Neuronal stem cell (in vitro differentiated cells): ENCODE results near the gene ANKAR. TPM values are rescaled to one million over a fixed set of nuclear protein-coding genes. Genes with fewer than 3 reads are reported as not detected.

ENCODE experiments used
- DNase-seq: peaks from one replicate; pipeline ENCODE4 v3.0.0-alpha.2; 2013; ENCODE audit warnings: low spot score
- H2AFZ ChIP-seq: one replicate; pipeline ENCODE4 v1.6.1; 2013; ENCODE audit warnings: mild to moderate bottlenecking, low read length, inconsistent platforms
- H2AK5ac ChIP-seq: 2 replicates; pipeline ENCODE4 v1.6.1; 2013; ENCODE audit warnings: low read depth, mild to moderate bottlenecking, inconsistent platforms, low read length, moderate library complexity, mixed read lengths
- H2BK120ac ChIP-seq: 2 replicates; pipeline ENCODE4 v1.6.1; 2013; ENCODE audit warnings: low read depth, mild to moderate bottlenecking, inconsistent platforms, low read length, moderate library complexity, mixed read lengths
- H2BK12ac ChIP-seq: one replicate; pipeline ENCODE4 v1.6.1; 2013; ENCODE audit warnings: low read length, inconsistent platforms
- H2BK15ac ChIP-seq: 2 replicates; pipeline ENCODE4 v1.6.1; 2013; ENCODE audit warnings: mild to moderate bottlenecking, low read length, inconsistent platforms, mixed read lengths
- H2BK5ac ChIP-seq: one replicate; pipeline ENCODE4 v1.6.1; 2013; ENCODE audit warnings: inconsistent platforms, mild to moderate bottlenecking, low read length, moderate library complexity
- H3K14ac ChIP-seq: one replicate; pipeline ENCODE4 v1.6.1; 2013; ENCODE audit warnings: low read length, inconsistent platforms
- H3K18ac ChIP-seq: 2 replicates; pipeline ENCODE4 v1.6.1; 2013; ENCODE audit warnings: low read length, inconsistent platforms
- H3K23ac ChIP-seq: 2 replicates; pipeline ENCODE4 v1.6.1; 2013; ENCODE audit warnings: low read depth, mild to moderate bottlenecking, mixed read lengths, low read length, inconsistent platforms; ENCODE audit not compliant: poor library complexity
- H3K27ac ChIP-seq: replicated peaks from 3 replicates; pipeline ENCODE4 v1.5.1; 2013; ENCODE audit warnings: low read length, inconsistent platforms
- H3K27me3 ChIP-seq, 3 experiments: 2 replicates each; pipeline ENCODE4 v1.6.1; 2013; ENCODE audit warnings: low read length in 3 of 3, mild to moderate bottlenecking in 2 of 3, inconsistent platforms in 1 of 3, low read depth in 1 of 3, mixed read lengths in 1 of 3, moderate library complexity in 1 of 3; ENCODE audit not compliant: control insufficient read depth in 3 of 3, insufficient read depth in 3 of 3
- H3K36me3 ChIP-seq, 2 donors: replicated peaks in 1 of 2; 2 replicates each; pipeline ENCODE4 v1.6.1; 2013; ENCODE audit warnings: low read length in 2 of 2; ENCODE audit not compliant: control insufficient read depth in 2 of 2, insufficient read depth in 2 of 2
- H3K4ac ChIP-seq: 2 replicates; pipeline ENCODE4 v1.6.1; 2013; ENCODE audit warnings: inconsistent platforms, mild to moderate bottlenecking, low read length, moderate library complexity
- H3K4me1 ChIP-seq, 2 donors: 1 replicate in 1 of 2; 2 replicates in 1 of 2; pipeline ENCODE4 v1.6.1; 2013; ENCODE audit warnings: low read length in 2 of 2, low read depth in 1 of 2; ENCODE audit not compliant: control insufficient read depth in 2 of 2, insufficient read depth in 1 of 2
- H3K4me2 ChIP-seq: one replicate; pipeline ENCODE4 v1.6.1; 2013; ENCODE audit warnings: mild to moderate bottlenecking, low read length, inconsistent platforms; ENCODE audit not compliant: insufficient read depth, poor library complexity, severe bottlenecking
- H3K4me3 ChIP-seq, 2 donors: 2 replicates each; pipeline ENCODE4 v1.5.1; 2013; ENCODE audit warnings: low read length in 2 of 2, mild to moderate bottlenecking in 2 of 2, inconsistent platforms in 1 of 2, moderate library complexity in 1 of 2
- H3K79me1 ChIP-seq: one replicate; pipeline ENCODE4 v1.6.1; 2013; ENCODE audit warnings: low read depth, mild to moderate bottlenecking, inconsistent platforms, low read length, moderate library complexity
- H3K9ac ChIP-seq: one replicate; pipeline ENCODE4 v1.6.1; 2013; ENCODE audit warnings: mild to moderate bottlenecking, low read depth, low read length, inconsistent platforms; ENCODE audit not compliant: poor library complexity
- H3K9me3 ChIP-seq, 2 donors: replicated peaks in 1 of 2; 2 replicates each; pipeline versions ENCODE3 to v1.6.1; 2013; ENCODE audit warnings: low read length in 2 of 2, mild to moderate bottlenecking in 2 of 2, inconsistent platforms in 1 of 2, low read depth in 1 of 2, mixed read lengths in 1 of 2, moderate library complexity in 1 of 2; ENCODE audit not compliant: control insufficient read depth in 2 of 2, insufficient read depth in 1 of 2
- H4K8ac ChIP-seq: one replicate; pipeline ENCODE4 v1.6.1; 2013; ENCODE audit warnings: low read depth, mild to moderate bottlenecking, inconsistent platforms, low read length, moderate library complexity
- H4K91ac ChIP-seq: one replicate; pipeline ENCODE4 v1.6.1; 2013; ENCODE audit warnings: low read length, low read depth, mild to moderate bottlenecking, inconsistent platforms; ENCODE audit not compliant: poor library complexity
- WGBS, 2 donors: extraction: QIAGEN DNeasy Blood & Tissue Kit; methylation state at CpG; one replicate each; pipeline ENCODE4 v1.1.7; 2013; ENCODE audit warnings: missing lambda C conversion rate in 2 of 2, mixed read lengths in 1 of 2; ENCODE audit not compliant: insufficient read length in 2 of 2, insufficient replicate concordance in 1 of 2; ENCODE audit errors: extremely low coverage in 2 of 2; 5-methylcytosine and 5-hydroxymethylcytosine counted together
- polyA plus RNA-seq, 2 experiments: library from polyadenylated mRNA; stranded (reverse); fragments of 200-250 nt; gene quantifications; one replicate each; pipeline ENCODE4 v1.2.3, GENCODE V29; 2013

ANKAR gene, protein sequence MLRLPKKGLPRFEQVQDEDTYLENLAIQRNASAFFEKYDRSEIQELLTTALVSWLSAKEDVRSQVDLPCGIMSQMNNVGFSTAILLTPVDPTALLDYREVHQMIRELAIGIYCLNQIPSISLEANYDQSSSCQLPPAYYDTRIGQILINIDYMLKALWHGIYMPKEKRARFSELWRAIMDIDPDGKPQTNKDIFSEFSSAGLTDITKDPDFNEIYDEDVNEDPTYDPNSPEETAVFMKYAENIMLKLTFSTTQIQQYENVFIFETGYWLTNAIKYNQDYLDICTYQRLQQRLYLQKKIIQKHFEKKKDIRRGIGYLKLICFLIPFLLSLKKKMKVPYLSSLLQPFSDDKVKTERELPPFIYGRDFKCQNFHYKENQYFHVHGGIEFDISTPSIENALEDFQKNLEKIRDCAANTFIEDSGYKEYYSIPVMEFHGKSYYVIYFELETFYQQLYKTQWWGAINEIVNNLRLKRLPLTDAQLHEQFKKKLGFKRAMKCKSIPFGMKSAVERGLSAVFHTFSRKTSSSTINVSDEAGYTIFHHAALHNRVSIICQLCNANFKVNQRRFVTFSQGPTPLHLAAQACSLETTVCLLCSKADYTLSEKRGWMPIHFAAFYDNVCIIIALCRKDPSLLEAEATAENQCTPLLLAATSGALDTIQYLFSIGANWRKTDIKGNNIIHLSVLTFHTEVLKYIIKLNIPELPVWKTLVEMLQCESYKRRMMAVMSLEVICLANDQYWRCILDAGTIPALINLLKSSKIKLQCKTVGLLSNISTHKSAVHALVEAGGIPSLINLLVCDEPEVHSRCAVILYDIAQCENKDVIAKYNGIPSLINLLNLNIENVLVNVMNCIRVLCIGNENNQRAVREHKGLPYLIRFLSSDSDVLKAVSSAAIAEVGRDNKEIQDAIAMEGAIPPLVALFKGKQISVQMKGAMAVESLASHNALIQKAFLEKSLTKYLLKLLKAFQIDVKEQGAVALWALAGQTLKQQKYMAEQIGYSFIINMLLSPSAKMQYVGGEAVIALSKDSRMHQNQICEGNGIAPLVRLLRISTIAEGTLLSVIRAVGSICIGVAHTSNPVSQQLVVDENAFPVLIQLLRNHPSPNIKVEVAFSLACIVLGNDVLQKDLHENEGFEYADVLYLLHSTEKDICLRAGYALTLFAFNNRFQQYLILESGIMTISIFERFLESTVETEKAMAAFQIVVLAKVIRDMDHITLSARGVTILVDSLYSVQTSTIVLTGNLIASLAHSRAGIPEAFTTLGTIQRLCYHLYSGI (N-terminal part only)
- 2.2 TPM for polyA plus RNA-seq (2013, experiment 1 of 2)
- 2.5 TPM for polyA plus RNA-seq (2013, experiment 2 of 2)

DNA sequence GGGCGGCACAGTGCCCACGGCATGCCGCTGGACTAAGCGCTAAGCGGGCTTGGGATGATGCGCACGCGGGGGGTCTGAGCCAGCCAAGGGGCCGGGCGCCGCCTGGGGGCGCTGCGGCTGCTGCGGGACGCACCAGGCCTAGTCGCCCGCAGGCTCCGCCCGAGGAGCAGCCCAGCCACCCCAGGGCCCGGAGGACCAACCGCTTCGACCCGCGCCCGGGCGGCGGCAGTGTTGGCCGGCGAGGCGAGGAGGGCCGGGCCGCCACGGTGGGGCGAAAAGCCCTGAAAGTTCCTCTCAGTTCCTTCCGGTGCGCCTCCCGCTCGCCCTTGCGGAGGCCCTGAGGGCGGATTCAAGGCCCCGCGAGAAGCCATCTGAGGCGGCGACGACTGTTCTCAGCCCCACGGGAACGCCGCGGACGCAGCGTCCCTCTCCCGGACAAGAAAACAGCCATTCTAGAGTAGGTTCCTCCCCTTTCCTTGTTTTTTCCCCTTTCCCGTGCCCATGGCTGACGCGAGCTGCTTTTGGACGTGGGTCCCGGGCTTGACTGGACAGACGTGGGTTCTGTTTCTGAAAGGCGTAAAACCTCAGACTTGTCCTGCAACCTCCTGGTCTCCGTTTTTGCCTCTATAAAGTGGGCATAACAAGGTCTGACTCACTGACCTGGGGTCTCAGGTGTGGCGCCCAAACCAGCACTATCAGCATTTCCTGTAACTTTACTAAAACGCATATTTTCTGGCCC is at the start of gene ANKAR:
ANKAR (plus strand) TSS at position 297 of the 739 bp plus-strand sequence. CDS start 1,821 bp downstream, outside the sequence.
- DNase-seq, result peak; percentile 79
- Histone ChIP-seq H3K4me1 (peaks cover 0 to 4% of the 10 kb centered on the region in 2 donors), H3K27ac (peak within 1 kb of the TSS; percentile 60), H2AK5ac (no peak within 1 kb of the TSS), H4K91ac (no peak within 1 kb of the TSS), H3K27me3 (no peaks in the 10 kb centered on the region), H3K4ac (no peak within 1 kb of the TSS), H2AFZ (no peak within 1 kb of the TSS), H3K4me2 (peak within 1 kb of the TSS; percentile 48), H3K4me3 (peak within 1 kb of the TSS in 1 of 2 donors; percentile 81), H3K18ac (peak within 1 kb of the TSS; percentile 92), H2BK15ac (no peak within 1 kb of the TSS), H3K79me1 (no peaks in the 10 kb centered on the region), H3K23ac (peak within 1 kb of the TSS; percentile 27), H3K9me3 (peaks cover 0 to 9% of the 10 kb centered on the region in 2 donors), H2BK5ac (no peak within 1 kb of the TSS), H3K9ac (peak within 1 kb of the TSS; percentile 89), H2BK12ac (no peak within 1 kb of the TSS), H4K8ac (no peak within 1 kb of the TSS), H3K14ac (no peak within 1 kb of the TSS), H2BK120ac (no peak within 1 kb of the TSS), H3K36me3 (peaks cover 10 to 68% of the 10 kb centered on the region in 2 donors)
- WGBS, 2 donors, result no CpG with 5 or more reads among the region's 62 CpGs

DNA sequence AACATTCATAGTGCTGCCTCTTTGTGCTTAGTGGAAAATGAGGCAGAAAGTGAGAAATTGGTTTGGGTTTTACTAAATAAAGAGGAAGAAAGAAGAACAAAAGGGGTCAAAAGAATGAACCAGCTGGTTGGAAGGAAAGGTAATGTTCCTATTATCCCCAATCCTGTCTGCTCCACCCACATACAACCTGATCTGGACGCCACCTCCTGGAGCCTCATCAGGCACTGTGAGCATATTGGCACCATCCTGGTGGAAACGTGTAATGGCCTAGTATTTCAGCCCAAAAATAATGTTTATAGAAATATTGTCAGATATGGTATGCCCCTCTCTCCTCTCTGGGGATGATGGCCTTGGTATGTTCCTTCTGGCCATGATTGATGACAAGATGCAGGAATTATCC is 48.8 kb upstream of the ANKAR start:
- Histone ChIP-seq H3K4me3 (no peak overlapping the region), H3K9me3 (no peaks in the 10 kb centered on the region), H3K36me3 (no peaks in the 10 kb centered on the region), H3K9ac (no peak overlapping the region), H2BK120ac (no peak overlapping the region), H2BK12ac (no peak overlapping the region), H3K14ac (no peak overlapping the region), H3K79me1 (no peaks in the 10 kb centered on the region), H4K8ac (no peak overlapping the region), H2AFZ (no peak overlapping the region), H3K27me3 (no peaks in the 10 kb centered on the region), H4K91ac (no peak overlapping the region), H3K23ac (no peak overlapping the region), H3K4me1 (no peaks in the 10 kb centered on the region), H3K4me2 (no peak overlapping the region), H3K27ac (no peak overlapping the region), H2BK15ac (no peak overlapping the region), H3K4ac (no peak overlapping the region), H2AK5ac (no peak overlapping the region), H3K18ac (no peak overlapping the region), H2BK5ac (no peak overlapping the region)
- WGBS, 2 donors, result no CpG with 5 or more reads among the region's 2 CpGs
- no peak for DNase-seq

DNA sequence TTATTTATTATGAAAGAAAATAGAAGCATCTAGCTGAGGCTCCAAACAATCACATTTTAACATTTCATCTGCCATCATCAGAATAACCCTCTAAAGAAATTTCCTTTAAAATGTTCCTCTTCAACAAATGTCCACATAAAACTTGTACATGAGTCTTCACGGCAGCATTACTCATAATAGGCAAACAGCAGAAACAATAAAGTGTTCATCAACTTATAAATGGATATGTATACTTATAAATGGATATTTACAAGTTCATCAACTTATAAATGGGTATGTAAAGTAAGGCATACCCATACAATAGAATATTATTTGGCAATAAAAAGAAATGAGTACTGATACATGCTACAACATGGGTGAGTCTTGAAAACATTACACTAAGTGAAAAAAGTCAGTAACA is 46.7 kb upstream of the ANKAR start:
- Histone ChIP-seq H3K4me3 (no peak overlapping the region), H3K9me3 (no peaks in the 10 kb centered on the region), H3K27ac (no peak overlapping the region), H2BK12ac (no peak overlapping the region), H3K18ac (no peak overlapping the region), H3K23ac (no peak overlapping the region), H3K79me1 (no peaks in the 10 kb centered on the region), H3K9ac (no peak overlapping the region), H4K8ac (no peak overlapping the region), H3K27me3 (no peaks in the 10 kb centered on the region), H4K91ac (no peak overlapping the region), H3K36me3 (no peaks in the 10 kb centered on the region), H2BK15ac (no peak overlapping the region), H3K14ac (no peak overlapping the region), H2BK120ac (no peak overlapping the region), H2BK5ac (no peak overlapping the region), H2AFZ (no peak overlapping the region), H3K4me2 (no peak overlapping the region), H3K4ac (no peak overlapping the region), H3K4me1 (no peaks in the 10 kb centered on the region), H2AK5ac (no peak overlapping the region)
- no peak for DNase-seq
- no CpG with 5 or more reads among the region's 1 CpG for WGBS, 2 donors
